Osteocyte (in vitro differentiated cells): ENCODE results near the gene PPARA. TPM values are rescaled to one million over a fixed set of nuclear protein-coding genes. Genes with fewer than 3 reads are reported as not detected.
A peak's percentile ranks its signal among the peaks of the same experiment; 100 is the strongest.

Experiments used
- DNase-seq: peaks from one replicate; pipeline ENCODE4 v3.0.0; 2021; ENCODE audit warnings: mixed read lengths; ENCODE audit not compliant: unreplicated experiment; ENCODE audit errors: extremely low spot score
- H3K27ac Mint-ChIP-seq: one replicate; pipeline ENCODE4 v1.8.0; 2021; ENCODE audit warnings: mild to moderate bottlenecking, mixed read lengths; ENCODE audit not compliant: unreplicated experiment
- H3K27me3 Mint-ChIP-seq: one replicate; pipeline ENCODE4 v1.8.0; 2021; ENCODE audit warnings: mixed read lengths; ENCODE audit not compliant: unreplicated experiment
- H3K36me3 Mint-ChIP-seq: one replicate; pipeline ENCODE4 v1.8.0; 2021; ENCODE audit warnings: mixed read lengths; ENCODE audit not compliant: unreplicated experiment
- H3K4me1 Mint-ChIP-seq: one replicate; pipeline ENCODE4 v1.8.0; 2021; ENCODE audit warnings: mixed read lengths; ENCODE audit not compliant: unreplicated experiment
- H3K4me3 Mint-ChIP-seq: one replicate; pipeline ENCODE4 v1.8.0; 2021; ENCODE audit warnings: mild to moderate bottlenecking, moderate library complexity, mixed read lengths; ENCODE audit not compliant: unreplicated experiment
- H3K9me3 Mint-ChIP-seq: one replicate; pipeline ENCODE4 v1.8.0; 2021; ENCODE audit warnings: mixed read lengths; ENCODE audit not compliant: unreplicated experiment
- total RNA-seq: library from RNA; stranded (reverse); gene quantifications from 2 replicates; pipeline ENCODE4 v1.2.1, GENCODE V29; 2021
- TF ChIP-seq, protein P1 (sequence below): fragments of 200-600 bp; sonication (generic); IDR thresholded peaks from 2 replicates; pipeline ENCODE4 v1.5.0; 2021; ENCODE audit warnings: antibody characterized with exemption, mild to moderate bottlenecking, moderate library complexity

The PPARA gene
- total RNA-seq, 1 donor from 2014 or later = 21.9 TPM

DNA sequence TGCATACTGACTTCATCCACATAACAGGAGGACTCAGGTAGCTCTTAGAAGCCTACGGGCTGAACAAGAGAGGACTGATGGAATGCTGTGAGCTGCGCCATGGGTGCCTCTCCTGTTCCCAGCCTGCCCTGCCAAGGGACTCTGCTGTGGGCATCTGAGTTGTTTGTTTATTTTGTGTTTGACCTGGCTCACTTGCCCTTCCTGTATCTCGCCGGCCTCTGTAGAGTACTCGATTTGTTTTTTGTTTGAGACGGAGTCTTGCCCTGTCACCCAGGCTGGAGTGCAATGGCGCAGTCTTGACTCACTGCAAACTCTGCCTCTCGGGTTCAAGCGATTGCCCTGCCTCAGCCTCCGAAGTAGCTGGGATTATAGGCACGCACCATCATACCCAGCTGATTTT, 119.2 kb downstream of the PPARA start:
- Mint-ChIP-seq H3K27ac (no peak overlapping the region), H3K4me1 (peaks cover 26% of the 10 kb centered on the region), H3K4me3 (peak overlapping the region; percentile 91), H3K36me3 (peaks cover 7% of the 10 kb centered on the region), H3K27me3 (no peaks in the 10 kb centered on the region), H3K9me3 (no peaks in the 10 kb centered on the region)
- TF ChIP-seq, protein P1, sequence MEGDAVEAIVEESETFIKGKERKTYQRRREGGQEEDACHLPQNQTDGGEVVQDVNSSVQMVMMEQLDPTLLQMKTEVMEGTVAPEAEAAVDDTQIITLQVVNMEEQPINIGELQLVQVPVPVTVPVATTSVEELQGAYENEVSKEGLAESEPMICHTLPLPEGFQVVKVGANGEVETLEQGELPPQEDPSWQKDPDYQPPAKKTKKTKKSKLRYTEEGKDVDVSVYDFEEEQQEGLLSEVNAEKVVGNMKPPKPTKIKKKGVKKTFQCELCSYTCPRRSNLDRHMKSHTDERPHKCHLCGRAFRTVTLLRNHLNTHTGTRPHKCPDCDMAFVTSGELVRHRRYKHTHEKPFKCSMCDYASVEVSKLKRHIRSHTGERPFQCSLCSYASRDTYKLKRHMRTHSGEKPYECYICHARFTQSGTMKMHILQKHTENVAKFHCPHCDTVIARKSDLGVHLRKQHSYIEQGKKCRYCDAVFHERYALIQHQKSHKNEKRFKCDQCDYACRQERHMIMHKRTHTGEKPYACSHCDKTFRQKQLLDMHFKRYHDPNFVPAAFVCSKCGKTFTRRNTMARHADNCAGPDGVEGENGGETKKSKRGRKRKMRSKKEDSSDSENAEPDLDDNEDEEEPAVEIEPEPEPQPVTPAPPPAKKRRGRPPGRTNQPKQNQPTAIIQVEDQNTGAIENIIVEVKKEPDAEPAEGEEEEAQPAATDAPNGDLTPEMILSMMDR = no peak
- no peak for DNase-seq

GRCh38 chr22:46272196-46272595, 121.9 kb downstream of the PPARA start:
- no peak for DNase-seq
- H3K9me3 Mint-ChIP-seq = peaks cover 4% of the 10 kb centered on the region
- peaks cover 24% of the 10 kb centered on the region for H3K4me1 Mint-ChIP-seq
- no peak overlapping the region for H3K27ac Mint-ChIP-seq
- TF ChIP-seq, protein P1 = no peak
- H3K36me3 Mint-ChIP-seq = peaks cover 19% of the 10 kb centered on the region
- H3K27me3 Mint-ChIP-seq = no peaks in the 10 kb centered on the region
- H3K4me3 Mint-ChIP-seq = no peak overlapping the region

GRCh38 chr22:46272762-46273431, 122.6 kb downstream of the PPARA start:
- Mint-ChIP-seq H3K4me3 (no peak overlapping the region), H3K27ac (no peak overlapping the region)

GRCh38 chr22:46273432-46274148, 123.3 kb downstream of the PPARA start:
- TF ChIP-seq, protein P1 = no peak
- Mint-ChIP-seq H3K27me3 (no peaks in the 10 kb centered on the region), H3K4me1 (peaks cover 15% of the 10 kb centered on the region), H3K36me3 (peaks cover 26% of the 10 kb centered on the region), H3K27ac (no peak overlapping the region), H3K9me3 (peaks cover 4% of the 10 kb centered on the region), H3K4me3 (no peak overlapping the region)
- DNase-seq = no peak

More at GRCh38 chr22:46272762-46273431, 122.6 kb downstream of the PPARA start:
- Mint-ChIP-seq H3K36me3 (peaks cover 19% of the 10 kb centered on the region), H3K4me1 (peaks cover 19% of the 10 kb centered on the region), H3K27me3 (no peaks in the 10 kb centered on the region), H3K9me3 (peaks cover 4% of the 10 kb centered on the region)
- DNase-seq = no peak
- TF ChIP-seq, protein P1 = no peak

GRCh38 chr22:46274381-46274780, 124.1 kb downstream of the PPARA start:
- peaks cover 26% of the 10 kb centered on the region for H3K36me3 Mint-ChIP-seq
- TF ChIP-seq, protein P1 = no peak
- no peak overlapping the region for H3K4me3 Mint-ChIP-seq
- H3K9me3 Mint-ChIP-seq = peaks cover 4% of the 10 kb centered on the region
- no peak for DNase-seq
- no peaks in the 10 kb centered on the region for H3K27me3 Mint-ChIP-seq
- peaks cover 7% of the 10 kb centered on the region for H3K4me1 Mint-ChIP-seq
- H3K27ac Mint-ChIP-seq = no peak overlapping the region
